Erythroblast (primary cell): Measurements from ENCODE around the gene GPC6.

ENCODE experiments used
- GATA1 ChIP-seq: IDR thresholded peaks from 2 replicates; pipeline ENCODE4 v1.6.1; 2011; ENCODE audit warnings: low read depth, mild to moderate bottlenecking, control low read depth, low read length, moderate library complexity
- POLR2A ChIP-seq: IDR thresholded peaks from 2 replicates; pipeline ENCODE4 v1.6.1; 2011; ENCODE audit warnings: mild to moderate bottlenecking, low read length

DNA sequence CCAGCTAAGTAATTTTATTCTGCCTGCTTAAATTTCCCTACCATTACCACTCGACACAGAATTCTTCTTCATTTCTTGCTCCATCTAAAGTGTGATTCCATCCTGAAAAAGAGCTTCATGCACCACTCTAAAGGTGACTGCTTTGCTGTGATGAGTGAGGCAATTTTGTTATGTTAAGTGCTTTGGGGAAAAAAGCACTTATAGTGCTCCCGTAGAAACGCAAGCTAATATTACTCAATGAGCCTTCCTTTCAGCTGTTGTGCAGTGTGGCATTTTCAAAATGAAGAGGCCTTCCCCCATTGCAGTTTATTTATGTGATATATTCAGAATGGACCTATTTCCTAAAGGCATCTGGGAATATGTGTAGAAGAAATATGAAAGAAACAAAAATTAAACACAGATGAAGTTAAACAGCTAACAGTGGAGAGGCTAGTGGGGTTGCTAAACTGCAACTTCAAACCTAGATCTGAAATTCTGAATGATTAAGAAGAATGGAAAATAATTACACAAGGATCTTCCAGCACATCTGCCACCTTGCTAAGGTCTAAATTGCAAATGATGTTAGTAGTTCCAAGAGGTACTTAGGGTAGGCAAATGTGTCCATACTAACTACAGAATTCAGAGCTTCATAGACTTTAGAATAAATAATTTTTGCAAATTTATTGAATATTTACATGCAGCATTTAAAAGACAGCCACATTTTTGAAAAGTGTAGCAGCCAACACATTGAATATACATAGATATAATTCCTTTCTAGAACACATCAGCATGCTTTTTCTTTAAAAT is 1041.2 kb downstream of the GPC6 start:
- TF ChIP-seq GATA1 (no peak), POLR2A (no peak)
